NCI-H446 (cell line): ENCODE measurements around the gene USP13.
"Not testable (repeated sequence)": the region's sequence is repeated elsewhere in the genome, so short reads cannot be mapped to it uniquely, and the experiment has no call there.

Experiments used
- DNase-seq, 2 experiments: peaks; one replicate each; lab custom pipeline; 2025; lab: John Stamatoyannopoulos, UW

Gene USP13

GRCh38 chr3:179735321-179735720, 82.5 kb downstream of the USP13 start:
- DNase-seq, result no peak

- DNase-seq, result no peak
These were observed 86.2 kb downstream of the USP13 start for GRCh38 chr3:179738998-179739397.

DNA sequence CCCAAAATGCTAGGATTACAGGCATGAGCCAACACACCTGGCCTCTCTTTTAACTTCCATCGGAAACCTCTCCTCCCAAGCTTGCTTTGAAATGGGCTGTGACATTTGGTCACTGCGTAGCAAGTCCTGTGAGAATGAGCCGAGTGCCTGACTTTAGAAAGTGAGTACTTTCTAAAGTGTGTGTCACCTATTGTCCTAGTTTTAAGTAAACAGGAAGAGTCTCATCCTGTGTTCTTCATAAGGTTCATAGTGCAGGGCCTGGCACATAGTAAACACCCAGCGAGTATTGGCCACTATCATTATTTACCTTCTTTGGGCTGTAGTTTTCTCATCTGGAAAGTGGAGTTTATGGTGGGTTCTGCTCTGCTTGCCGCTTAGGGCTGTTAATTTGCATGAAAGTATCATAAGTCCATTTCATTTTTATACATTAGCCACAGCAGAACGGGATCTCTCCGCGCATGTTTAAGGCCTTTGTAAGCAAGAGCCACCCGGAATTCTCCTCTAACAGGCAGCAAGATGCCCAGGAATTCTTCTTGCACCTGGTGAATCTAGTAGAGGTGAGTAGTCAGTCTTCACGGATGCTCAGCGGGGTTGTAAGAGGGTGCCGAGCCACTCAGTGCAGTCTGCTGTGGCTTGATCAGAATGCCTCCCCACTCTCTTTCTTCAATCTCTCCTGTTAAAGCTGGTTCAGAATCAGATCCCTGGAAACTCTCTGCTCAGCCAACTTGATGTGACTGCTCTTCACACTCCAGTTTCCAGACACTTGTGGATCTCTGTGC, 87.2 kb downstream of the USP13 start:
- DNase-seq, result no peak

- no peak for DNase-seq
These were observed 91.1 kb downstream of the USP13 start for GRCh38 chr3:179743913-179744312.

DNA sequence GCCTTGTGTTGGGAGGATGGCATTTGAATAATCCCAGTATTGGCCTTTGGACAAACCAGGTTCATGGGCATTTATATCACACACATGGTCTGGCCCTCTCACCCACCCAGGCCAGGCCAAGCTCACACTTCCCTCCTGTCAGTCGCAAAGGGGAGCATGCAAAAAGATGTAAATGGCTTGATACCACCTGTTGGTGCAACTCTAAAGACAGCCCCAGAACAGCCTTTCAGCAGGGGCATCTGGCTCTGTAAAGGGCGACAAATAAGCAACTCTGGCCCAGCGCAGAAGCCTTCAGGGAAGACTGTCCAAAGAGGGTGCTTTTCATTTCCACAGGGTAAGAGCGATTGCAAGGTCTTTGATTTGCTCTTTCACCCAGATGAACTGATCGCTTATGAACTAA, 91.8 kb downstream of the USP13 start:
- no peak for DNase-seq

GRCh38 chr3:179745079-179745478, 92.2 kb downstream of the USP13 start:
- no peak for DNase-seq

DNA sequence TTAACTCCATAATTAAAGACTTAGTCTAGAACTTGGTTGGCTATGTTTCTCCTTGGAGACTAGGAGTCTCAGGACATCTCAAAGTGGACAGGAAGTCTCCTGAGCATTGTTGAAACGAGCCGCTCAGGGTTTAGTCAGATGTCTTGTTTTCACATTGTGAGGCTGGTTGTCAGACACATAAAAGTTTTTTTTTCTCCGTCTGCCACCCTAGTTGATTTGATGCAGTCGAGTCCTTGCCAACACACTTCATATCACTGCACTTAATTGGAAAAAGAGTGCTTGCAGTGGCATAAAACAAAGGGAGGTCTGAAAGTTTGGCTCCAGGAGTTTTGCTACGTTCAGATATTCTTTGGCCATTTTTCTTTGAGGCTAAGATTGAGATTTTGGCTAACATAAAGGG, 92.9 kb downstream of the USP13 start:
- no peak for DNase-seq

DNA sequence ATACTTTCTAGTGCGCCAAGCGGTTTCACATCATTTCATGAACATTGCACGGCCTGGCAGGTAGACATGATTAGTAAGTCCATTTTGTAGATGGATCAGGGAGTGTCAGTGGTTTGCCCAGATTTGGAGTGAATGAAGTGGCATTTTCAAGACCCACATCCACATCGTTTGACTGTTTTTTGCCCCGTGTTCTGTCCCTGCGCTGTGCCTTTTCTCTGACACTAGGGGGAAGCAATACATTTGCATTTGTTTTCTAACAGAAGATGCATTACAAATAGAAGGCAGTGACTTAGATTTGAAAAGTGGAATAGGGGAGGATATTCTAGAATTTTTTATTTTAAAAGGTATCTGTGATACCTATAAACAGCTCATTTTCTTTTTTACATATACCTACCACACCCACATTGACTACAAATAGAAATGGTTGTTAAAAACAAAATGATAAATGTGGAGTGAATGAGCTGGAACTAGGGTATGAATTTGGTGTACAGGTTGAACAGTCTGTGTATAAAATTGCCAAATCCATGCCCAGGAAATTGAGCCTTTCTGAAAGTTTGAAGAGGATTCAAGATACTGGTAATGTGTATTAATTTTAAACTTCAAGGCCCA, 98.0 kb downstream of the USP13 start:
- DNase-seq, result peak in 1 of 2 experiments; percentile 36

- DNase-seq, result no peak
These were observed 108.1 kb downstream of the USP13 start for GRCh38 chr3:179760944-179761343.

- no peak for DNase-seq
These were observed 112.6 kb downstream of the USP13 start for GRCh38 chr3:179765396-179765795.

- DNase-seq, result no peak
These were observed 113.7 kb downstream of the USP13 start for GRCh38 chr3:179766416-179767133.

DNA sequence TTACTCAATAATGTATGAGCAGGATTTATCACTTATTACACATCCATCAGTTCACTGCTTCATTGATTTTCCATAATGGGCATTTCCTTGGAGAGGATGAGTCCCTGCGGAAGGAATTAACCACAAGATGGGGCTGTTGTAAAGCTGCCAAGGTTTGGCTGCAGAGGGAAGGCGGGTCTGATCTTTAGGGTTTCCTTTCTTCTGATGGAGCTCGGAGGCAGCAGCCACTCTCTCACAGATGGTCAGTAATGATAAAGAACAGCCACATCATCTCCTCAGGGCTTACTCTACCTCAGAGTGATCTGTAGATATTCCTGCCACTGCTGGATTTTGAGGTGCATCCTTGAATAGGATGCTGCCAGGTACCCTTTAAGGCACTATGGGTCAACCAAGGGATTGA, 115.2 kb downstream of the USP13 start:
- DNase-seq, result peak; percentile 29 to 71

DNA sequence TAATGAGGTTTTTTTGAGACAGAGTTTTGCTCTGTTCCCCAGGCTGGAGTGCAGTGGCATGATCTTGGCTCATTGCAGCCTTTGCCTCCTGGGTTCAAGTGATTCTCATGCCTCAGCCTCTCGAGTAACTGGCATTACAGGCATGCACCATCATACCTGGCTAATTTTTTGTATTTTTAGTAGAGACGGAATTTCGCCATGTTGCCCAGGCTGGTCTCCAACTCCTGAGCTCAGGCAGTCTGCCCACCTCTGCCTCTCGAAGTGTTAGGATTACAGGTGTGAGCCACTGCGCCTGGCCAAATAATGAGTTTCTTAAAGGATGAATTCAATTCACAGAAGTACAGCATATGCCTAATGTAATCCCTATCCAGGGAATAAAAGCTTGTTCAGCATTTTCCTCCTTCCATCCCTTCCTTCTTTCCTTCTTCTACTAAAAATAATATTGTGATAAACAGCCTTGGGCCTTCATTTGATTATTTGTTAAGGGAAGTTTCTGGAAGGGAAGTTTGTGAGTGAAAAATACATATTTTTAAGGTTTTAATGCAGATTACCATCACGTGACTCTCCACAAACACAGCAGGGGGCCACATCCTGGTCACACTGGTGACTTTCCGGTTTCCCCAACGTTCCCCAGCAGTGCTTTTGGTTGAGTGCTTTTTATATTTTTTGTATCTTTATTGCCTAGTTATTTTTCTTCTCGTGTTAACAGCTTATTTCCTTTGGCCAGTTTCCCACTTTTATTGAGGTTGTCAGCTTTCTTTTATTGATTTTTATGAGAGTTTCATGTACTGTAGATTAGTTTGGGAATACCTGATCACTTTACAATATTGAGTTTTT, 116.8 kb downstream of the USP13 start:
- DNase-seq, result no peak

DNA sequence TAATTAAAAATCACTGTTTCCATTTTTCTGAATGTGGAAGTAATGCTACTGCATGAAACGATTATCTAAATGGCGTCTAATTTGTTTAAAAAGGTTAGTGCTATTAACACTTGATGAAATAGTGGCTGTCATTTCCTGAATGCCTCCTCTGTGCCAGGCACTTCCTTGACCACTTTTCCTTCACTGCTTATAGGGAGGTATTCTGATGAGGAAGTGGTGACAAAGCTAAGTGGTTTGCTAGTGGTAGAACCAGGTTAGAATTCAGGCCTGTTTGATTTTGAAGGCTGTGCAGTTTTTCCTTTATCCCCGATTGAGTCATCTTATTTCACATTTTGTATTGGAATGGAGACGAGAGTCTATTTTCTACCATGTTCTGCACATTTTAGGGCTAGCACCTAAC, 119.0 kb downstream of the USP13 start:
- no peak for DNase-seq

DNA sequence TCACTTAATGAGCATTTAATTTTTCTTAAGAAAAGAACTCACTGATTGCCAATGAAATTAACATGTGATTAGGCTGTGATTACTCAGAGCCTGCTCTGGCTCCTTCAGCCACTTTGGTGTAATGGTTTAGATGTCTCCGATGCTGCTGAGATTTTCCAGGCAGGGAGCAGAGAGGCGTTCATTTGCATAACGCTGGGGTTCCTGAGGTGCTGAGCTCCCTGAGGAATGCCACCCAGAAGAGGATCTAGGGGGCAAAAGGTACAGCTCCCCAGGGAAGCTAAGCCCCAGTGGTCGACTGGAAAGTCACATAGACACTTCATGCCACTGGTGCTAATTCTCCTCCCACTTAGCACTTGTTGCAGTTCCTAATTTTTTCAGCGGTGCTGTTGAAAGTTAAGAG, 119.5 kb downstream of the USP13 start:
- DNase-seq, result no peak

DNA sequence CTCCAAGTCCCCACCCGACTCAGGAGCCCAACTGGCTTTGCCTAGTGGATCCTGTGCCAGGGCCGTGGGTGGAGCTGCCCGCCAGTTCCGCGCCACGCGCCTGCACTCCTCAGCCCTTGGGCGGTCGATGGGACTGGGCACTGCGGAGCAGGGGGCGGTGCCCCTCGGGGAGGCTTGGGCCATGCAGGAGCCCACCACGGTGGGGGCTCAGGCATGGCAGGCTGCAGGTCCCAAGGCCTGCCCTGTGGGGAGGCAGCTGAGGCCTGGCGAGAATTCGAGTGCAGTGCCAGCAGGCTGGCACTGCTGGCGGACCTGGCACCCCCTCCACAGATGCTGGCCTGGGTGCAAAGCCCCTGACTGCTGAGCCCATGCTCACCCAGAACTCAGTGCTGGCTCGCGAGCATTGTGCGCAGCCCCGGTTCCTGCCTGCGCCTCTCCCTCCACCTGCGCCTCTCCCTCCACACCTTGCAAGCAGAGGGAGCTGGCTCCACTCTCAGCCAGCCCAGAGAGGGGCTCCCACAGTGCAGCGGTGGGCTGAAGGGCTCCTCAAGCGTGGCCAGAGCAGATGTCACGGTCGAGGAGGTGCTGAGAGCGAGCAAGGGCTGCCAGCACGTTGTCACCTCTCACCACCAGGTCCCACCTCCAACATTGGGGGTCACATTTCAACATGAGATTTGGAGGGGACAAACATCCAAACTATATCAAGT, 122.7 kb downstream of the USP13 start:
- no peak for DNase-seq

- DNase-seq, result not testable (repeated sequence)
These were observed 130.0 kb downstream of the USP13 start for GRCh38 chr3:179782841-179783240.

- no peak for DNase-seq
These were observed 136.2 kb downstream of the USP13 start for GRCh38 chr3:179788996-179789395.

- DNase-seq, result no peak
These were observed 139.0 kb downstream of the USP13 start for GRCh38 chr3:179791793-179792192.

DNA sequence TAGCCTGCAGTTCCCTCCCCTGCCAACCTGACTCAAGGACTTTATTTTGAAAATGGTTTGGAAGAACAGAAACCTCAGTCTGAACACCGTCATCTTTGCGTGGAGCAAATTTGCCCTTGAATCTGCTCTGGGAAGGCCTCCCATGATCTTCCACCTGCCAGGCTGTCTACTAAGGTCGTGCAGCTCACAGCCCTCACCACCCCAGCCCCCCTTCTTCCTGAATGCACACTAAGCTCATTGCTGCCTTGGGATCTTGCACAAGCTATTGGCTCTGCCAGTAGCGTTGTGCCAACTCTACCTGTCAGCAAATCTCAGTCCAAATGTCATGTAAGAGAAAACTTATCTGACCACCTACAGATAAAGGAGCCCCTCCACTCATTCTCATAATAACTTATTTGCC, 141.5 kb downstream of the USP13 start:
- DNase-seq, result no peak

DNA sequence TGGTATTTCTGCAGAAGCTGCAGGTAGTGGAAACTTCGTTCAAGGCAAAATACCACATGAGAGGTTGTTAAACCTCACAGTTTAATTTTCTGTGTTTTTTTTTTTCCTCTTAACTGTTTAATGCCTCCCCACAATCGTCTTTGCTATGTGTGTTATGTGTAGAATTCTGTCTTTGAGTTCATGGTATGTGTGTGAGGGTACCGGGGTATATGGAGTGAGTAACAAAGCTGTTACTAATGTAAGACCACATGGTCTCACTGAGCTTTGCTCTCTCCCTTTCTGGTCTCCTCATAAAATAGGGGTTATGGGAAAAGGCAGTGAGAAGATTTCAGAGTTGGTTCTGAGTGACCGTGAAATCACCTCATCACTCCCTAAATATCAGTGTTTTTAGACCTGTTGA, 143.6 kb downstream of the USP13 start:
- DNase-seq, result no peak

GRCh38 chr3:179797192-179797591, 144.4 kb downstream of the USP13 start:
- no peak for DNase-seq
